ENCODE results near the gene PTPDC1. TPM values are rescaled to one million over a fixed set of nuclear protein-coding genes. Genes with fewer than 3 reads are reported as not detected.

Gene PTPDC1
- total RNA-seq, 1 donor from 2014 or later = 5.4 TPM

GRCh38 chr9:94142353-94142752 lies 58.1 kb downstream of the PTPDC1 start:
- H3K27me3 Mint-ChIP-seq (ENCODE audit: low read depth, unreplicated experiment) = peaks cover 7% of the 10 kb centered on the region
- H3K4me1 Mint-ChIP-seq (ENCODE audit: low read depth, unreplicated experiment) = peaks cover 24% of the 10 kb centered on the region
- Histone ChIP-seq H3K4me1 (ENCODE audit: insufficient read depth, low read length) (peaks cover 27% of the 10 kb centered on the region), H3K27ac (ENCODE audit: low read depth, low read length) (no peak overlapping the region), H3K9ac (ENCODE audit: low read length) (no peak overlapping the region), H3K36me3 (ENCODE audit: insufficient read depth, low read length) (no peaks in the 10 kb centered on the region), H3K27me3 (ENCODE audit: insufficient read depth, low read length) (no peaks in the 10 kb centered on the region), H3K79me2 (ENCODE audit: insufficient read depth, low read length) (no peaks in the 10 kb centered on the region), H4K20me1 (ENCODE audit: insufficient read depth, low read length) (no peaks in the 10 kb centered on the region), H3K4me3 (ENCODE audit: insufficient read depth, low read depth, low read length) (no peak overlapping the region), H3K4me2 (ENCODE audit: low read length) (no peak overlapping the region), H2AFZ (ENCODE audit: low read depth, low read length) (no peak overlapping the region), H3K9me3 (ENCODE audit: insufficient read depth, low read depth, low read length) (no peaks in the 10 kb centered on the region)
- no peaks in the 10 kb centered on the region for H3K36me3 Mint-ChIP-seq (ENCODE audit: low read depth, unreplicated experiment)
- H3K4me3 Mint-ChIP-seq (ENCODE audit: unreplicated experiment) = no peak overlapping the region
- no peaks in the 10 kb centered on the region for H3K9me3 Mint-ChIP-seq (ENCODE audit: unreplicated experiment)
- TF ChIP-seq EZH2 (IDR thresholded peaks at IDR 0.05; ENCODE audit: insufficient read depth, low read length) (no peak), CTCF (IDR thresholded peaks at IDR 0.05; ENCODE audit: insufficient read depth, low read depth, low read length) (no peak)
- DNase-seq (ENCODE audit: low read depth) (no peak), FAIRE-seq (no peak)
- H3K27ac Mint-ChIP-seq (ENCODE audit: unreplicated experiment) = no peak overlapping the region

DNA sequence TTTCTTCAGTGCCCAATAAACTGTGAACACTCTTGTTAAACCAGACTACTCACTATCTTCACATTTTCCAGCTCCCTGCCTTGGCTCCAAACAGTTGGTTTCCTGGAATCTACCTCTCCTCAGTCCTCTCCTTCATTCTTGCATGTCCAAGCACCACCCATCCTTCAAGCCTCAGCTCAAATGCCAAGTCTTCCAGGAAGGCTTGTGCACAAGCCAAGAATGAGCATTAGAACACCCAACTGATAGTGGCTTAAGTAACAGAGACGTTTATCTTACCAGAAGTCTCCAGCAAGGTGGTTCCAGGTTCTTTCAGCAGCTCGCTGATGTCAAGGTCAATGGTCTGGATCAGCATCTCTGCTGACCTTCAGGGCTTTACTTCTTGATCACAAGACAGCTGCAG lies 60.1 kb downstream of the PTPDC1 start:
- Histone ChIP-seq H3K36me3 (ENCODE audit: insufficient read depth, low read length) (no peaks in the 10 kb centered on the region), H4K20me1 (ENCODE audit: insufficient read depth, low read length) (no peaks in the 10 kb centered on the region), H3K79me2 (ENCODE audit: insufficient read depth, low read length) (no peaks in the 10 kb centered on the region), H3K9ac (ENCODE audit: low read length) (no peak overlapping the region), H3K27ac (ENCODE audit: low read depth, low read length) (no peak overlapping the region), H3K4me2 (ENCODE audit: low read length) (no peak overlapping the region), H3K4me1 (ENCODE audit: insufficient read depth, low read length) (peaks cover 19% of the 10 kb centered on the region), H3K9me3 (ENCODE audit: insufficient read depth, low read depth, low read length) (no peaks in the 10 kb centered on the region), H3K27me3 (ENCODE audit: insufficient read depth, low read length) (no peaks in the 10 kb centered on the region), H2AFZ (ENCODE audit: low read depth, low read length) (no peak overlapping the region), H3K4me3 (ENCODE audit: insufficient read depth, low read depth, low read length) (no peak overlapping the region)
- peaks cover 25% of the 10 kb centered on the region for H3K4me1 Mint-ChIP-seq (ENCODE audit: low read depth, unreplicated experiment)
- peaks cover 7% of the 10 kb centered on the region for H3K27me3 Mint-ChIP-seq (ENCODE audit: low read depth, unreplicated experiment)
- H3K27ac Mint-ChIP-seq (ENCODE audit: unreplicated experiment) = no peak overlapping the region
- H3K36me3 Mint-ChIP-seq (ENCODE audit: low read depth, unreplicated experiment) = peaks cover 2% of the 10 kb centered on the region
- no peak for TF ChIP-seq EZH2 (IDR thresholded peaks at IDR 0.05; ENCODE audit: insufficient read depth, low read length)
- FAIRE-seq (no peak), DNase-seq (ENCODE audit: low read depth) (peak; percentile 91)
- no peaks in the 10 kb centered on the region for H3K9me3 Mint-ChIP-seq (ENCODE audit: unreplicated experiment)
- H3K4me3 Mint-ChIP-seq (ENCODE audit: unreplicated experiment) = no peak overlapping the region

- no peak overlapping the region for H3K27ac ChIP-seq (ENCODE audit: low read depth, low read length)
- Mint-ChIP-seq H3K27ac (ENCODE audit: unreplicated experiment) (no peak overlapping the region), H3K9me3 (ENCODE audit: unreplicated experiment) (no peaks in the 10 kb centered on the region), H3K27me3 (ENCODE audit: low read depth, unreplicated experiment) (peaks cover 7% of the 10 kb centered on the region), H3K4me3 (ENCODE audit: unreplicated experiment) (no peak overlapping the region), H3K4me1 (ENCODE audit: low read depth, unreplicated experiment) (peaks cover 26% of the 10 kb centered on the region), H3K36me3 (ENCODE audit: low read depth, unreplicated experiment) (peaks cover 2% of the 10 kb centered on the region)
- H3K4me2 ChIP-seq (ENCODE audit: low read length) = no peak overlapping the region
- no peaks in the 10 kb centered on the region for H3K79me2 ChIP-seq (ENCODE audit: insufficient read depth, low read length)
- DNase-seq (ENCODE audit: low read depth) (no peak), FAIRE-seq (no peak)
- H3K27me3 ChIP-seq (ENCODE audit: insufficient read depth, low read length) = no peaks in the 10 kb centered on the region
- TF ChIP-seq EZH2 (IDR thresholded peaks at IDR 0.05; ENCODE audit: insufficient read depth, low read length) = no peak
- TF ChIP-seq CTCF (IDR thresholded peaks at IDR 0.05; ENCODE audit: insufficient read depth, low read depth, low read length) = no peak
- H2AFZ ChIP-seq (ENCODE audit: low read depth, low read length) = no peak overlapping the region
- no peak overlapping the region for H3K9ac ChIP-seq (ENCODE audit: low read length)
- no peak overlapping the region for H3K4me3 ChIP-seq (ENCODE audit: insufficient read depth, low read depth, low read length)
- no peaks in the 10 kb centered on the region for H3K9me3 ChIP-seq (ENCODE audit: insufficient read depth, low read depth, low read length)
- H4K20me1 ChIP-seq (ENCODE audit: insufficient read depth, low read length) = no peaks in the 10 kb centered on the region
- no peaks in the 10 kb centered on the region for H3K36me3 ChIP-seq (ENCODE audit: insufficient read depth, low read length)
- peaks cover 16% of the 10 kb centered on the region for H3K4me1 ChIP-seq (ENCODE audit: insufficient read depth, low read length)
Observed at GRCh38 chr9:94145640-94146039, 61.4 kb downstream of the PTPDC1 start.
